GM18870 (cell line): ENCODE measurements around the gene SMYD5.
"Not testable (repeated sequence)": the region's sequence is repeated elsewhere in the genome, so short reads cannot be mapped to it uniquely, and the experiment has no call there.

ENCODE experiments used
- ATAC-seq: cut with Tn5 transposase; IDR thresholded peaks from one replicate; pipeline ENCODE4 v1.9.1; 2021; ENCODE audit warnings: moderate library complexity; ENCODE audit not compliant: unreplicated experiment

SMYD5 gene

GRCh38 chr2:73214120-73215035 lies at the start of gene SMYD5:
SMYD5 (plus strand) TSS chr2:73214245; CDS start chr2:73214267, 22 bp downstream.
- ATAC-seq, result peak; percentile 80

GRCh38 chr2:73165978-73166377 lies 48.1 kb upstream of the SMYD5 start:
- ATAC-seq, result not testable (repeated sequence)

GRCh38 chr2:73166813-73167212 lies 47.2 kb upstream of the SMYD5 start:
- not testable (repeated sequence) for ATAC-seq

- not testable (repeated sequence) for ATAC-seq
These were observed 45.7 kb upstream of the SMYD5 start for GRCh38 chr2:73168348-73168747.

- not testable (repeated sequence) for ATAC-seq
These were observed 43.7 kb upstream of the SMYD5 start for GRCh38 chr2:73170341-73170740.

- ATAC-seq, result no peak
These were observed 41.1 kb upstream of the SMYD5 start for GRCh38 chr2:73172963-73173362.

GRCh38 chr2:73173781-73174180 lies 40.3 kb upstream of the SMYD5 start:
- no peak for ATAC-seq

- no peak for ATAC-seq
These were observed 39.8 kb upstream of the SMYD5 start for GRCh38 chr2:73174244-73174643.

GRCh38 chr2:73174941-73175662 lies 38.9 kb upstream of the SMYD5 start:
- no peak for ATAC-seq

- ATAC-seq, result no peak
These were observed 38.3 kb upstream of the SMYD5 start for GRCh38 chr2:73175663-73176204.

GRCh38 chr2:73176205-73176880 lies 37.7 kb upstream of the SMYD5 start:
- no peak for ATAC-seq

- ATAC-seq, result peak; percentile 66
These were observed 37.0 kb upstream of the SMYD5 start for GRCh38 chr2:73176881-73177644.

- ATAC-seq, result no peak
These were observed 36.3 kb upstream of the SMYD5 start for GRCh38 chr2:73177645-73178255.

GRCh38 chr2:73185965-73186364 lies 28.1 kb upstream of the SMYD5 start:
- no peak for ATAC-seq

GRCh38 chr2:73187549-73187948 lies 26.5 kb upstream of the SMYD5 start:
- no peak for ATAC-seq

- ATAC-seq, result no peak
These were observed 16.5 kb upstream of the SMYD5 start for GRCh38 chr2:73197579-73197978.

- not testable (repeated sequence) for ATAC-seq
These were observed 13.8 kb upstream of the SMYD5 start for GRCh38 chr2:73200281-73200680.

GRCh38 chr2:73202156-73203054 lies 11.6 kb upstream of the SMYD5 start, which contains the start of gene NOTO:
NOTO (plus strand) TSS chr2:73202574; CDS start chr2:73202667, 93 bp downstream.
- ATAC-seq, result no peak
